HG02870 (cell line): ENCODE measurements around the gene SPOUT1.

Experiments
- ATAC-seq: cut with Tn5 transposase; IDR thresholded peaks from one replicate; pipeline ENCODE4 v1.9.1; 2021; ENCODE audit warnings: mild to moderate bottlenecking, moderate library complexity; ENCODE audit not compliant: unreplicated experiment

The SPOUT1 gene

DNA sequence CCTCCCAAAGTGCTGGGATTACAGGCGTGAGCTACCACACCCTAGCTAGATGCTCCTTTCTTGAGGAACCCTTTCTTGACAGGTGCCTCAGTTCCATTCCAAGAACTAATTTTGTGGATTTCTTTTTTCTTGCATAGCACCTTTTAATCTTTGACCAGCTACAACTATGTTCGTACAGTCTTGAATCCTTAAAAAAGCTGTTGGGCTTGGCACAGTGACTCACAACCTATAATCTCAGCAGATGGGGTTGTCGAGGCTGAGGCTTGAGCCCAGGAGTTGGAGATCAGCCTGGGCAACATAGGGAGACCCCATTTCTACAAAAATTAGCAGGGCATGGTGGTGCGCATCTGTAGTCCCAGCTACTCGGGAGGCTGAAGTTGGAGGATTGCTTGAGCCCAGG is 56.5 kb downstream of the SPOUT1 start:
- ATAC-seq, result no peak

GRCh38 chr9:128771745-128772519 is 57.7 kb downstream of the SPOUT1 start, which contains the start of gene ZER1:
Gene ZER1 (minus strand): TSS chr9:128771927. CDS start chr9:128755565, 16,362 bp downstream.
- ATAC-seq, result peak; percentile 88

DNA sequence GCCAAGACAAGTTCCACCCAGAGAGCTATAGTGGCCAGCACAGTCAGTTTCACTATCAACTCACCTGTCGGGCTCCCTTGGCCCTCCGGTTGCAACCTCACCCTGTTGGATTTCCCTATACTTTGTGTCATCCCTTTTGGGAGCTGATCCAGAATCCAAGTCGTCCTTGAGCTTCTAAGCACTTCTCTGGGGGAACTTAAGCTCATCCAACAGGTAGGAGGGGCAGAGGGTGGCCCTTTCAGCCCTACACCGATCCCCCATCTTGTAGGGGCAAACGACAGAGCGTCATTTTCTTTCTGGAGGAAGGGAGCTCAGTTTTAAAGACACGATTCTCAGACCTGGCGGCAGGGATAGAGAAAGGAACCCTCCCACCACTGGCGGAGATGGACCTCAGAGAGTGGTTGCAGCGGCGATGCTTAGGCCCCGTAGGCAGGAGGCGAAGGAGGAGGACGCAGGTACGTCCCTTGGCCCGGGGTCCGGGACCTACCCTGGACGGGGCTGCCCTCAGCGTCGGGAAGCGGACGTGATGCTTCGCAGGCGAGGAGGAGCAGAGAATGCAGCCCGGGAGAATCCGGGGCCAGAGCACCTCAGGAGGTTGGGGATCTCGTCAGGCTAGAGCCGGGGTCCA is 58.4 kb downstream of the SPOUT1 start:
- ATAC-seq, result peak; percentile 26

- ATAC-seq, result no peak
Measured at GRCh38 chr9:128770286-128771030, 59.1 kb downstream of the SPOUT1 start.
